ENCODE measurements around the gene PTPRD.

- TF ChIP-seq CTCF (conservative IDR thresholded peaks at IDR 0.05; ENCODE audit: low read depth, low read length) = no peak
- TF ChIP-seq EZH2 (IDR thresholded peaks at IDR 0.05; ENCODE audit: borderline replicate concordance, low read depth, low read length, poor library complexity, severe bottlenecking) = no peak
Measured at GRCh38 chr9:8579661-8580060, 2033.1 kb downstream of the PTPRD start.
